Epithelial cell of proximal tubule (primary cell): ENCODE results near the gene SHISA6. TPM values are rescaled to one million over a fixed set of nuclear protein-coding genes. Genes with fewer than 3 reads are reported as not detected.

Experiments
- DNase-seq: peaks from one replicate; pipeline ENCODE4 v3.0.0-alpha.2; 2011; ENCODE audit warnings: low read depth
- H3K4me3 ChIP-seq: 2 replicates; pipeline ENCODE4 v1.5.1; 2011; ENCODE audit warnings: low read depth, mild to moderate bottlenecking, low read length
- total RNA-seq: library from RNA; depleted of rRNA; stranded (reverse); fragments of >200 nt; gene quantifications from 2 replicates; pipeline ENCODE4 v1.2.3, GENCODE V29; 2015
- TF ChIP-seq, protein P1 (sequence below): conservative IDR thresholded peaks from 2 replicates; pipeline ENCODE4 v1.5.1; 2012; ENCODE audit warnings: low read depth, mild to moderate bottlenecking, low read length

SHISA6 gene
- total RNA-seq, 1 donor from 2014 or later, result not detected

DNA sequence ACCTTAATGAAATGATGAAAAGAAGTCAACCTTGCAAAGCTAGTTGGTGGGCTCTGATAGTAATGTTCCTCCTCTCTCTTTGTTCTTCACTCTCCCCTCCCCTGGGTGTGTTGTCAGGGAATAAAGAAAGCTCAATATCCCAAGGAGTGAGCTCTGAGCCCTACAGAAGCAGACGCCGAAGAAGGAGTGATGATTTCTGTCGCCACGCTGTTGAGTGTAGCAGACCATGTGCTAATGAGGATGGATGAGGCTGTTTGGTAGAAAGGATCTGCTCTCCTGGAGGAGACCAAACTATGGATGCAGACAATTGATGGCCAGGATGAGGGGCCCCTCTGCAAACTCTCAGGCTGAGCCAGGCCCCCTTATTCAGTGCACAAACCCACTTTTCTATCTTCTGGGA is 217.3 kb downstream of the SHISA6 start:
- no peak for DNase-seq
- H3K4me3 ChIP-seq, result no peak overlapping the region
- TF ChIP-seq, protein P1, sequence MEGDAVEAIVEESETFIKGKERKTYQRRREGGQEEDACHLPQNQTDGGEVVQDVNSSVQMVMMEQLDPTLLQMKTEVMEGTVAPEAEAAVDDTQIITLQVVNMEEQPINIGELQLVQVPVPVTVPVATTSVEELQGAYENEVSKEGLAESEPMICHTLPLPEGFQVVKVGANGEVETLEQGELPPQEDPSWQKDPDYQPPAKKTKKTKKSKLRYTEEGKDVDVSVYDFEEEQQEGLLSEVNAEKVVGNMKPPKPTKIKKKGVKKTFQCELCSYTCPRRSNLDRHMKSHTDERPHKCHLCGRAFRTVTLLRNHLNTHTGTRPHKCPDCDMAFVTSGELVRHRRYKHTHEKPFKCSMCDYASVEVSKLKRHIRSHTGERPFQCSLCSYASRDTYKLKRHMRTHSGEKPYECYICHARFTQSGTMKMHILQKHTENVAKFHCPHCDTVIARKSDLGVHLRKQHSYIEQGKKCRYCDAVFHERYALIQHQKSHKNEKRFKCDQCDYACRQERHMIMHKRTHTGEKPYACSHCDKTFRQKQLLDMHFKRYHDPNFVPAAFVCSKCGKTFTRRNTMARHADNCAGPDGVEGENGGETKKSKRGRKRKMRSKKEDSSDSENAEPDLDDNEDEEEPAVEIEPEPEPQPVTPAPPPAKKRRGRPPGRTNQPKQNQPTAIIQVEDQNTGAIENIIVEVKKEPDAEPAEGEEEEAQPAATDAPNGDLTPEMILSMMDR, result no peak

DNA sequence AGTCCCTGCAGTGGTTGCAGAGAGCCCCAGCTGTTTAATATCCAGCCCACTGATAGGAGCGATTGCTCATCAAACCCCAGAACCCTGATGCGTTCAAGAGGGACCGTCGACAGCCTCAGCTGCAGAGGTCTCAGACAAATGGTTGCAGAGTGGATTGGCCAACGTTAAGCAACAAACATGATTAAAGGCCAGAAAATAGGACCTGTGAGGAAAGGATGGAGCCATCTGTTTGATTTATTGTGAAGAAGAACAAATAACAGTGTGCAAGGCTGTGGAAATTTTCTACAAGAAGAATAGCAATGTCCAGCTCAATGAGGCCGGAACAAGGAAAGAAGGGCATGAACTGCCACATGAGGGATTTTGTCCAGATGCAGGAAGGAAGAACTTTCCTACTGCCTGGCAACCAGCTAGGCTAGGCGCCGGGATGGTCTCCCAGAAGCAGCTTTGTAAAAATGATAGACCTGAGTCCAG is 218.9 kb downstream of the SHISA6 start:
- no peak for DNase-seq
- TF ChIP-seq, protein P1, result no peak
- no peak overlapping the region for H3K4me3 ChIP-seq

- TF ChIP-seq, protein P1, result no peak
- no peak for DNase-seq
- no peak overlapping the region for H3K4me3 ChIP-seq
Measured at GRCh38 chr17:11461993-11462548, 221.1 kb downstream of the SHISA6 start.

DNA sequence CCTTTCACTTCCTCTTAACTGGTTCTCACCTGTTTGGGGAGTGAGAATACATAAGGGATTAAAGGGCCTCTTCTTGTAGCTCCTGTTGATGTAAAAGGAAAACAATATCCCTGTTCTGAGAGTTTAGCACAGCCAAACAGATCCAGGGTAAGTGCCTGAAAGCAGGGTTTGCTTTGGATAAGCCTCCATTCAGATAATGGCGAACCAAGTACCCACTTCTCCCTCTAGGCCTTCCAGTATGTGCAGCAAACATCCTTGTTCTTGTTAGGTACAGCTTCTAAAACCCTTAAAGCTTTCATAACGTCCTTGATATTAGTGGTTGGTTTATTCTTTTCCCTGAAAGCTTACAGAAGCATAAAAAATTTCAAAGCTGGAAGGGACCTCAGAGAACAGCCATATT is 226.6 kb downstream of the SHISA6 start:
- H3K4me3 ChIP-seq, result no peak overlapping the region
- no peak for DNase-seq
- TF ChIP-seq, protein P1, result no peak

GRCh38 chr17:11485336-11486100 is 244.5 kb downstream of the SHISA6 start:
- TF ChIP-seq, protein P1, result no peak
- DNase-seq, result no peak
- no peak overlapping the region for H3K4me3 ChIP-seq

DNA sequence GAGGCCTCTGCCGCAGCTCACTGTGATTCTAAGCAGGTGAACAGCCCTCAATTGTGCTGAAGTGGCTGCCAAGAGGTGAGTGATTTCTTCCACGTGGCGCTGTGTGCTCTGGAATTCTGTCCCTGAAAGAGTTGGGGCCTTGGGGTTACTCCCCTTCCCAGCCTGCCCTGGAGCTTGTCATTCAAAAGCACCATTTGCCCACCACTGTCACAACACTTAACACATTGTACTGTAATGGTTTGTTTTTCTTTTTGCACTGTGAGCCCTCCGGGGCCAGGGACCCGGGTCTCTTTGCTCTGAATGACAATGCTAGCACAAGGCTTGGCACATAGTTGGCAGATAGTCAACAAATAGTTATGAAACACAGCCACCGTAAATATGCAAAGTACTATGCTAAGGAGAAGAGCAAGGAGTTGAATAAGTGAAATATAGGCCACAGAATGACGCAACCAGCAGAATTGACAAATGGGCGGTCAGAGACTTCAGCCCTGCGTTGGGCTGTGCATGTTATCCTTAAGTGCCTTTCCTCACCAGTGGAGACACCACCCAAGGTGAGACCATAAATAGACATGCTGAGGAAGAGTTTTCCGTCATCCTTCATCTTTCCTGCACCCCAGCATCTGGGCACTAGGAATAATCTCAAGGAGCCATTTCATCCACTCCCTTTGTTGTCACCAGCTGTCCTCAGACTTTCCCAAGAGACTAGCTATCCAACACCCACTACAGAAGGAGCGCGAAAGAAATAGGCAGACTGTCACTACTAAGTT is 245.3 kb downstream of the SHISA6 start:
- TF ChIP-seq, protein P1, result no peak
- no peak for DNase-seq
- H3K4me3 ChIP-seq, result no peak overlapping the region
